GM23338 (cell line): ENCODE results near the gene HHATL. TPM values are rescaled to one million over a fixed set of nuclear protein-coding genes. Genes with fewer than 3 reads are reported as not detected.

ENCODE experiments used
- ATAC-seq: fragments of 200-7000 bp; cut with Tn5 transposase; 3 replicates; pipeline ENCODE4 v1.9.1; 2020
- DNase-seq: peaks from one replicate; pipeline ENCODE4 v3.0.0-alpha.2; 2015; ENCODE audit warnings: low spot score
- H2AFZ ChIP-seq: fragments of 200-600 bp; sonication (generic); 2 replicates; pipeline ENCODE4 v1.8.0; 2016; ENCODE audit warnings: antibody characterized with exemption, mild to moderate bottlenecking, moderate library complexity
- H3F3A ChIP-seq: fragments of 200-600 bp; sonication (generic); replicated peaks from 2 replicates; pipeline ENCODE4 v1.8.0; 2017; ENCODE audit warnings: antibody characterized with exemption, mixed run types, low read depth
- H3K27ac ChIP-seq: fragments of 200-600 bp; sonication (generic); 2 replicates; pipeline ENCODE4 v1.6.1; 2016; ENCODE audit warnings: low read depth
- H3K27me3 ChIP-seq: fragments of 200-600 bp; sonication (generic); 2 replicates; pipeline ENCODE4 v1.8.0; 2016; ENCODE audit warnings: mild to moderate bottlenecking, mixed run types, moderate library complexity; ENCODE audit not compliant: insufficient read depth
- H3K36me3 ChIP-seq: fragments of 200-600 bp; sonication (generic); 2 replicates; pipeline ENCODE4 v1.8.0; 2016; ENCODE audit warnings: mild to moderate bottlenecking; ENCODE audit not compliant: insufficient read depth
- H3K4me1 ChIP-seq: fragments of 200-600 bp; sonication (generic); 2 replicates; pipeline ENCODE4 v1.8.0; 2016; ENCODE audit warnings: mild to moderate bottlenecking, moderate library complexity; ENCODE audit not compliant: insufficient read depth
- H3K4me2 ChIP-seq: fragments of 200-600 bp; sonication (generic); 2 replicates; pipeline ENCODE4 v1.7.1; 2017; ENCODE audit warnings: mixed run types
- H3K4me3 ChIP-seq: fragments of 200-600 bp; sonication (generic); 2 replicates; pipeline ENCODE4 v1.6.1; 2016; ENCODE audit warnings: mixed run types
- H3K79me2 ChIP-seq: fragments of 200-600 bp; sonication (generic); replicated peaks from 2 replicates; pipeline ENCODE4 v1.8.0; 2017; ENCODE audit warnings: mild to moderate bottlenecking; ENCODE audit not compliant: insufficient read depth
- H3K9me2 ChIP-seq: fragments of 200-600 bp; sonication (generic); 2 replicates; pipeline ENCODE4 v1.8.0; 2017; ENCODE audit not compliant: insufficient read depth
- H4K20me1 ChIP-seq: fragments of 200-600 bp; sonication (generic); replicated peaks from 2 replicates; pipeline ENCODE4 v1.8.0; 2017; ENCODE audit warnings: mild to moderate bottlenecking; ENCODE audit not compliant: insufficient read depth
- H3K27ac Mint-ChIP-seq: 2 replicates; pipeline ENCODE4 v1.8.0; 2020; ENCODE audit warnings: inconsistent platforms, mild to moderate bottlenecking, moderate library complexity, mixed read lengths
- H3K27me3 Mint-ChIP-seq: 3 replicates; pipeline ENCODE4 v1.8.0; 2022; ENCODE audit warnings: low read depth, mild to moderate bottlenecking, moderate library complexity, mixed read lengths, inconsistent platforms; ENCODE audit not compliant: insufficient read depth, poor library complexity
- H3K36me3 Mint-ChIP-seq: 3 replicates; pipeline ENCODE4 v1.8.0; 2021; ENCODE audit warnings: low read depth, mild to moderate bottlenecking, inconsistent platforms, moderate library complexity, mixed read lengths
- H3K4me1 Mint-ChIP-seq: 3 replicates; pipeline ENCODE4 v1.8.0; 2020; ENCODE audit warnings: mild to moderate bottlenecking, inconsistent platforms, mixed read lengths
- H3K4me3 Mint-ChIP-seq: 3 replicates; pipeline ENCODE4 v1.8.0; 2021; ENCODE audit warnings: moderate library complexity, mild to moderate bottlenecking, inconsistent platforms, mixed read lengths
- H3K9me3 Mint-ChIP-seq: 3 replicates; pipeline ENCODE4 v1.8.0; 2020; ENCODE audit warnings: moderate library complexity, mild to moderate bottlenecking, inconsistent platforms, mixed read lengths
- CREB1 ChIP-seq: fragments of 250-450 bp; sonication (Bioruptor Pico); IDR thresholded peaks from 2 replicates; pipeline ENCODE4 v1.5.0; 2020; ENCODE audit warnings: low read depth, mild to moderate bottlenecking, moderate library complexity
- EZH2 ChIP-seq: fragments of 200-600 bp; sonication (generic); IDR thresholded peaks from one replicate; pipeline ENCODE4 v1.8.0; 2017; ENCODE audit warnings: antibody characterized with exemption, mild to moderate bottlenecking, low read depth; ENCODE audit not compliant: unreplicated experiment
- EZH2phosphoT487 ChIP-seq: fragments of 200-600 bp; sonication (generic); IDR thresholded peaks from one replicate; pipeline ENCODE4 v1.8.1; 2018; ENCODE audit warnings: antibody characterized with exemption; ENCODE audit not compliant: unreplicated experiment
- JUNB ChIP-seq: IDR thresholded peaks from one replicate; pipeline ENCODE4 v1.6.1; 2016; ENCODE audit warnings: antibody characterized with exemption; ENCODE audit not compliant: unreplicated experiment
- NANOG ChIP-seq: IDR thresholded peaks from 2 replicates; pipeline ENCODE4 v1.6.1; 2016; ENCODE audit warnings: antibody characterized with exemption, borderline replicate concordance
- POLR2AphosphoS5 ChIP-seq: IDR thresholded peaks from 2 replicates; pipeline ENCODE4 v1.6.1; 2016; ENCODE audit warnings: antibody characterized with exemption, low read depth
- STAT1 ChIP-seq: IDR thresholded peaks from one replicate; pipeline ENCODE4 v1.6.1; 2016; ENCODE audit warnings: antibody characterized with exemption; ENCODE audit not compliant: unreplicated experiment
- ZNF114 ChIP-seq: fragments of 250-450 bp; sonication (Bioruptor Pico); IDR thresholded peaks from 2 replicates; pipeline ENCODE4 v1.5.0; 2020; ENCODE audit warnings: mild to moderate bottlenecking, moderate library complexity
- ZNF331 ChIP-seq: fragments of 250-450 bp; sonication (Bioruptor Pico); IDR thresholded peaks from 2 replicates; pipeline ENCODE4 v1.5.0; 2020; ENCODE audit warnings: low read depth, mild to moderate bottlenecking, moderate library complexity
- polyA plus RNA-seq: library from polyadenylated mRNA; unstranded; fragments of >200 nt; fragmentation: Nextera tagmentation; extraction: Ambion mirVana; gene quantifications from 2 replicates; pipeline ENCODE4 v1.2.1, GENCODE V29; 2016
- total RNA-seq: library from RNA; depleted of rRNA; stranded (reverse); fragments of >200 nt; shearing (Covaris generic); gene quantifications from 2 replicates; pipeline ENCODE4 v1.2.3, GENCODE V29; 2014
- TF ChIP-seq, protein P1 (sequence below): fragments of 250-450 bp; sonication (Bioruptor Pico); IDR thresholded peaks from 2 replicates; pipeline ENCODE4 v1.5.0; 2020; ENCODE audit warnings: mild to moderate bottlenecking, moderate library complexity
- TF ChIP-seq, protein P2 (sequence below), 2 experiments: fragments of 200-600 bp in 1 of 2; sonication (generic) in 1 of 2; conservative IDR thresholded peaks; 2 replicates each; pipeline versions ENCODE4 v1.5.1 to v1.6.1; 2016 to 2017; ENCODE audit warnings: antibody characterized with exemption in 2 of 2, low read depth in 2 of 2, mild to moderate bottlenecking in 2 of 2, moderate library complexity in 1 of 2
- TF ChIP-seq, protein P3 (sequence below): IDR thresholded peaks from 2 replicates; pipeline ENCODE4 v1.6.1; 2016; ENCODE audit warnings: antibody characterized with exemption
- TF ChIP-seq, protein P4 (sequence below): IDR thresholded peaks from one replicate; pipeline ENCODE4 v1.6.1; 2018; ENCODE audit warnings: antibody characterized with exemption; ENCODE audit not compliant: unreplicated experiment

Gene HHATL
- total and polyA plus RNA-seq, 2 experiments from 2014 or later, result not detected

DNA sequence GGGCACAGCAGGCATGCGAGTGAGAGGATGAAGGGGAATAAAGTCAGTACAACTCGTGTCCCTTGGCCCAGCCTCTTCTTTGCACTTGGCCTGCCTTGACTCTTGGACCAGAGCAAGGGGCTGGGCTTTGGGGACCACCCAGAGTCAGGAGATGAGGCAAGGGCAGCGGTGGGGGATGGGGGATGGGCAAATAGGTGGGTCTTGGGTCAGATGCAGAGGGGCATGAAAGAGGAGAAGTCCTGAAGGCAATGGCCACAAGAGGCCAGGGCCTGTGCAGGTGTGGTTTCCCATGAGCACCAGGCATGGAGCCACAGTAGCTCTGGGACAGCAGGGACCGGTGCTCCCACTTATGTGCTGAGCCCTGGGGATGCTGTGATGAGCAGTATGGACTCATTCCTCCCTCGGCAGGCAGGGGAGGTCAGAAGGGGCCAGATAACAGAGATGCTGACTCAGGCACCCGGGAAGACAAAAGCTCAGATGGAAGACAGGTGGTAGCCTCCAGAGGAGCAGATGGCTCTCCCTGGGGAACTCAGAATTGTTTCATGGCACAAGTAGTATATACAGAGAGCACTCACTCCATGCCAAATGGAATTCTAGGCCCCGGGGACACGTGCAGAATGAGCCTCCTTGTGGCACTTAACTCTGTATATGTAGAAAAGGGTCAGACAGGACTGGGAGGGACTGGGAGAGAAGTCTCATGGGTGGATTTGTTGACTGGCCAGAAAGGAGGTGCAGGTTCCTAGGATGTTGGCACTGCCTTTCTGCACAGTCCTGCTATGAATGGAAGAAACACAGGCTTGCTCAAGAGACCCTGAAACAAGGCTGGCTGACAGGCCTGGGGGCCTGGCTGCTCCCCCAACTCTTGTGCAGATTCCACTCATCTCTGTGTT, 34.8 kb downstream of the HHATL start:
- Histone ChIP-seq H4K20me1 (no peaks in the 10 kb centered on the region), H3K27ac (no peak overlapping the region), H3K27me3 (no peaks in the 10 kb centered on the region), H3K4me3 (no peak overlapping the region), H3K36me3 (no peaks in the 10 kb centered on the region), H3F3A (no peaks in the 10 kb centered on the region), H3K4me2 (no peak overlapping the region), H3K4me1 (no peaks in the 10 kb centered on the region), H3K9me2 (0 out of 2 replicates have a peak, but pooled peaks cover 8% of the 10 kb centered on the region), H3K79me2 (no peaks in the 10 kb centered on the region), H2AFZ (no peak overlapping the region)
- Mint-ChIP-seq H3K9me3 (0 out of 3 replicates have a peak, but pooled peaks cover 6% of the 10 kb centered on the region), H3K36me3 (no peaks in the 10 kb centered on the region), H3K27me3 (no peaks in the 10 kb centered on the region), H3K4me3 (no peak overlapping the region), H3K4me1 (peaks cover 9% of the 10 kb centered on the region; the same call in 2 of the 3 replicates), H3K27ac (peak overlapping the region; percentile 53; the same call in 1 of the 2 replicates)
- TF ChIP-seq ZNF331 (CRISPR knock-in tag) (no peak), EZH2phosphoT487 (no peak), JUNB (no peak), STAT1 (no peak), EZH2 (no peak), NANOG (no peak), POLR2AphosphoS5 (no peak), ZNF114 (CRISPR knock-in tag) (no peak), CREB1 (CRISPR knock-in tag) (no peak)
- TF ChIP-seq, protein P1, sequence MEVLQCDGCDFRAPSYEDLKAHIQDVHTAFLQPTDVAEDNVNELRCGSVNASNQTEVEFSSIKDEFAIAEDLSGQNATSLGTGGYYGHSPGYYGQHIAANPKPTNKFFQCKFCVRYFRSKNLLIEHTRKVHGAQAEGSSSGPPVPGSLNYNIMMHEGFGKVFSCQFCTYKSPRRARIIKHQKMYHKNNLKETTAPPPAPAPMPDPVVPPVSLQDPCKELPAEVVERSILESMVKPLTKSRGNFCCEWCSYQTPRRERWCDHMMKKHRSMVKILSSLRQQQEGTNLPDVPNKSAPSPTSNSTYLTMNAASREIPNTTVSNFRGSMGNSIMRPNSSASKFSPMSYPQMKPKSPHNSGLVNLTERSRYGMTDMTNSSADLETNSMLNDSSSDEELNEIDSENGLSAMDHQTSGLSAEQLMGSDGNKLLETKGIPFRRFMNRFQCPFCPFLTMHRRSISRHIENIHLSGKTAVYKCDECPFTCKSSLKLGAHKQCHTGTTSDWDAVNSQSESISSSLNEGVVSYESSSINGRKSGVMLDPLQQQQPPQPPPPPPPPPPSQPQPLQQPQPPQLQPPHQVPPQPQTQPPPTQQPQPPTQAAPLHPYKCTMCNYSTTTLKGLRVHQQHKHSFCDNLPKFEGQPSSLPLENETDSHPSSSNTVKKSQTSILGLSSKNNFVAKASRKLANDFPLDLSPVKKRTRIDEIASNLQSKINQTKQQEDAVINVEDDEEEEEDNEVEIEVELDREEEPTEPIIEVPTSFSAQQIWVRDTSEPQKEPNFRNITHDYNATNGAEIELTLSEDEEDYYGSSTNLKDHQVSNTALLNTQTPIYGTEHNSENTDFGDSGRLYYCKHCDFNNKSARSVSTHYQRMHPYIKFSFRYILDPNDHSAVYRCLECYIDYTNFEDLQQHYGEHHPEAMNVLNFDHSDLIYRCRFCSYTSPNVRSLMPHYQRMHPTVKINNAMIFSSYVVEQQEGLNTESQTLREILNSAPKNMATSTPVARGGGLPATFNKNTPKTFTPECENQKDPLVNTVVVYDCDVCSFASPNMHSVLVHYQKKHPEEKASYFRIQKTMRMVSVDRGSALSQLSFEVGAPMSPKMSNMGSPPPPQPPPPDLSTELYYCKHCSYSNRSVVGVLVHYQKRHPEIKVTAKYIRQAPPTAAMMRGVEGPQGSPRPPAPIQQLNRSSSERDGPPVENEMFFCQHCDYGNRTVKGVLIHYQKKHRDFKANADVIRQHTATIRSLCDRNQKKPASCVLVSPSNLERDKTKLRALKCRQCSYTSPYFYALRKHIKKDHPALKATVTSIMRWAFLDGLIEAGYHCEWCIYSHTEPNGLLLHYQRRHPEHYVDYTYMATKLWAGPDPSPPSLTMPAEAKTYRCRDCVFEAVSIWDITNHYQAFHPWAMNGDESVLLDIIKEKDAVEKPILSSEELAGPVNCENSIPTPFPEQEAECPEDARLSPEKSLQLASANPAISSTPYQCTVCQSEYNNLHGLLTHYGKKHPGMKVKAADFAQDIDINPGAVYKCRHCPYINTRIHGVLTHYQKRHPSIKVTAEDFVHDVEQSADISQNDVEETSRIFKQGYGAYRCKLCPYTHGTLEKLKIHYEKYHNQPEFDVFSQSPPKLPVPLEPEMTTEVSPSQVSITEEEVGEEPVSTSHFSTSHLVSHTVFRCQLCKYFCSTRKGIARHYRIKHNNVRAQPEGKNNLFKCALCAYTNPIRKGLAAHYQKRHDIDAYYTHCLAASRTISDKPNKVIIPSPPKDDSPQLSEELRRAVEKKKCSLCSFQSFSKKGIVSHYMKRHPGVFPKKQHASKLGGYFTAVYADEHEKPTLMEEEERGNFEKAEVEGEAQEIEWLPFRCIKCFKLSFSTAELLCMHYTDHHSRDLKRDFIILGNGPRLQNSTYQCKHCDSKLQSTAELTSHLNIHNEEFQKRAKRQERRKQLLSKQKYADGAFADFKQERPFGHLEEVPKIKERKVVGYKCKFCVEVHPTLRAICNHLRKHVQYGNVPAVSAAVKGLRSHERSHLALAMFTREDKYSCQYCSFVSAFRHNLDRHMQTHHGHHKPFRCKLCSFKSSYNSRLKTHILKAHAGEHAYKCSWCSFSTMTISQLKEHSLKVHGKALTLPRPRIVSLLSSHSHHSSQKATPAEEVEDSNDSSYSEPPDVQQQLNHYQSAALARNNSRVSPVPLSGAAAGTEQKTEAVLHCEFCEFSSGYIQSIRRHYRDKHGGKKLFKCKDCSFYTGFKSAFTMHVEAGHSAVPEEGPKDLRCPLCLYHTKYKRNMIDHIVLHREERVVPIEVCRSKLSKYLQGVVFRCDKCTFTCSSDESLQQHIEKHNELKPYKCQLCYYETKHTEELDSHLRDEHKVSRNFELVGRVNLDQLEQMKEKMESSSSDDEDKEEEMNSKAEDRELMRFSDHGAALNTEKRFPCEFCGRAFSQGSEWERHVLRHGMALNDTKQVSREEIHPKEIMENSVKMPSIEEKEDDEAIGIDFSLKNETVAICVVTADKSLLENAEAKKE, result no peak
- TF ChIP-seq, protein P2, sequence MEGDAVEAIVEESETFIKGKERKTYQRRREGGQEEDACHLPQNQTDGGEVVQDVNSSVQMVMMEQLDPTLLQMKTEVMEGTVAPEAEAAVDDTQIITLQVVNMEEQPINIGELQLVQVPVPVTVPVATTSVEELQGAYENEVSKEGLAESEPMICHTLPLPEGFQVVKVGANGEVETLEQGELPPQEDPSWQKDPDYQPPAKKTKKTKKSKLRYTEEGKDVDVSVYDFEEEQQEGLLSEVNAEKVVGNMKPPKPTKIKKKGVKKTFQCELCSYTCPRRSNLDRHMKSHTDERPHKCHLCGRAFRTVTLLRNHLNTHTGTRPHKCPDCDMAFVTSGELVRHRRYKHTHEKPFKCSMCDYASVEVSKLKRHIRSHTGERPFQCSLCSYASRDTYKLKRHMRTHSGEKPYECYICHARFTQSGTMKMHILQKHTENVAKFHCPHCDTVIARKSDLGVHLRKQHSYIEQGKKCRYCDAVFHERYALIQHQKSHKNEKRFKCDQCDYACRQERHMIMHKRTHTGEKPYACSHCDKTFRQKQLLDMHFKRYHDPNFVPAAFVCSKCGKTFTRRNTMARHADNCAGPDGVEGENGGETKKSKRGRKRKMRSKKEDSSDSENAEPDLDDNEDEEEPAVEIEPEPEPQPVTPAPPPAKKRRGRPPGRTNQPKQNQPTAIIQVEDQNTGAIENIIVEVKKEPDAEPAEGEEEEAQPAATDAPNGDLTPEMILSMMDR (conservative IDR thresholded peaks at IDR 0.05; ENCODE audit: low read depth in 2 of 2), result no peak
- TF ChIP-seq, protein P3, sequence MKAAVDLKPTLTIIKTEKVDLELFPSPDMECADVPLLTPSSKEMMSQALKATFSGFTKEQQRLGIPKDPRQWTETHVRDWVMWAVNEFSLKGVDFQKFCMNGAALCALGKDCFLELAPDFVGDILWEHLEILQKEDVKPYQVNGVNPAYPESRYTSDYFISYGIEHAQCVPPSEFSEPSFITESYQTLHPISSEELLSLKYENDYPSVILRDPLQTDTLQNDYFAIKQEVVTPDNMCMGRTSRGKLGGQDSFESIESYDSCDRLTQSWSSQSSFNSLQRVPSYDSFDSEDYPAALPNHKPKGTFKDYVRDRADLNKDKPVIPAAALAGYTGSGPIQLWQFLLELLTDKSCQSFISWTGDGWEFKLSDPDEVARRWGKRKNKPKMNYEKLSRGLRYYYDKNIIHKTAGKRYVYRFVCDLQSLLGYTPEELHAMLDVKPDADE, result no peak
- TF ChIP-seq, protein P4, sequence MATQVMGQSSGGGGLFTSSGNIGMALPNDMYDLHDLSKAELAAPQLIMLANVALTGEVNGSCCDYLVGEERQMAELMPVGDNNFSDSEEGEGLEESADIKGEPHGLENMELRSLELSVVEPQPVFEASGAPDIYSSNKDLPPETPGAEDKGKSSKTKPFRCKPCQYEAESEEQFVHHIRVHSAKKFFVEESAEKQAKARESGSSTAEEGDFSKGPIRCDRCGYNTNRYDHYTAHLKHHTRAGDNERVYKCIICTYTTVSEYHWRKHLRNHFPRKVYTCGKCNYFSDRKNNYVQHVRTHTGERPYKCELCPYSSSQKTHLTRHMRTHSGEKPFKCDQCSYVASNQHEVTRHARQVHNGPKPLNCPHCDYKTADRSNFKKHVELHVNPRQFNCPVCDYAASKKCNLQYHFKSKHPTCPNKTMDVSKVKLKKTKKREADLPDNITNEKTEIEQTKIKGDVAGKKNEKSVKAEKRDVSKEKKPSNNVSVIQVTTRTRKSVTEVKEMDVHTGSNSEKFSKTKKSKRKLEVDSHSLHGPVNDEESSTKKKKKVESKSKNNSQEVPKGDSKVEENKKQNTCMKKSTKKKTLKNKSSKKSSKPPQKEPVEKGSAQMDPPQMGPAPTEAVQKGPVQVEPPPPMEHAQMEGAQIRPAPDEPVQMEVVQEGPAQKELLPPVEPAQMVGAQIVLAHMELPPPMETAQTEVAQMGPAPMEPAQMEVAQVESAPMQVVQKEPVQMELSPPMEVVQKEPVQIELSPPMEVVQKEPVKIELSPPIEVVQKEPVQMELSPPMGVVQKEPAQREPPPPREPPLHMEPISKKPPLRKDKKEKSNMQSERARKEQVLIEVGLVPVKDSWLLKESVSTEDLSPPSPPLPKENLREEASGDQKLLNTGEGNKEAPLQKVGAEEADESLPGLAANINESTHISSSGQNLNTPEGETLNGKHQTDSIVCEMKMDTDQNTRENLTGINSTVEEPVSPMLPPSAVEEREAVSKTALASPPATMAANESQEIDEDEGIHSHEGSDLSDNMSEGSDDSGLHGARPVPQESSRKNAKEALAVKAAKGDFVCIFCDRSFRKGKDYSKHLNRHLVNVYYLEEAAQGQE, result no peak
- ATAC-seq, result no peak
- no peak for DNase-seq
